Neural progenitor cell (in vitro differentiated cells): ENCODE measurements around the gene SDK1. TPM values are rescaled to one million over a fixed set of nuclear protein-coding genes. Genes with fewer than 3 reads are reported as not detected.
"Not testable (repeated sequence)": the region's sequence is repeated elsewhere in the genome, so short reads cannot be mapped to it uniquely, and the experiment has no call there.

Source experiments
- DNase-seq: peaks from one replicate; pipeline ENCODE4 v3.0.0-alpha.2; 2016; ENCODE audit warnings: low spot score
- H2AFZ ChIP-seq: fragments of 200-600 bp; sonication (generic); replicated peaks from 2 replicates; pipeline ENCODE4 v1.6.1; 2016; ENCODE audit warnings: antibody characterized with exemption
- H3F3A ChIP-seq: fragments of 200-600 bp; sonication (generic); 2 replicates; pipeline ENCODE4 v1.6.1; 2016; ENCODE audit warnings: antibody characterized with exemption, low read depth
- H3K27ac ChIP-seq: fragments of 200-600 bp; sonication (generic); 2 replicates; pipeline ENCODE4 v1.5.1; 2016; ENCODE audit warnings: mild to moderate bottlenecking
- H3K27me3 ChIP-seq: fragments of 200-600 bp; sonication (generic); 2 replicates; pipeline ENCODE4 v1.6.1; 2016; ENCODE audit warnings: mild to moderate bottlenecking, moderate library complexity
- H3K36me3 ChIP-seq: fragments of 200-600 bp; sonication (generic); 2 replicates; pipeline ENCODE4 v1.5.1; 2016
- H3K4me1 ChIP-seq: fragments of 200-600 bp; sonication (generic); 2 replicates; pipeline ENCODE4 v1.6.1; 2016; ENCODE audit warnings: mixed run types
- H3K4me2 ChIP-seq: fragments of 200-600 bp; sonication (generic); 2 replicates; pipeline ENCODE4 v1.6.1; 2016
- H3K4me3 ChIP-seq: fragments of 200-600 bp; sonication (generic); 2 replicates; pipeline ENCODE4 v1.5.1; 2016
- H3K79me2 ChIP-seq: fragments of 200-600 bp; sonication (generic); 2 replicates; pipeline ENCODE4 v1.6.1; 2016; ENCODE audit warnings: low read depth
- H3K9ac ChIP-seq: fragments of 200-600 bp; sonication (generic); 2 replicates; pipeline ENCODE4 v1.6.1; 2016
- H3K9me3 ChIP-seq: fragments of 200-600 bp; sonication (generic); 2 replicates; pipeline ENCODE4 v1.5.1; 2016; ENCODE audit warnings: low read depth
- H4K20me1 ChIP-seq: fragments of 200-600 bp; sonication (generic); 2 replicates; pipeline ENCODE4 v1.6.1; 2016; ENCODE audit warnings: low read depth
- H3K27ac Mint-ChIP-seq: 3 replicates; pipeline ENCODE4 v1.8.0; 2021; ENCODE audit warnings: mixed read lengths
- H3K27me3 Mint-ChIP-seq: 2 replicates; pipeline ENCODE4 v1.8.0; 2022; ENCODE audit warnings: low read depth, mild to moderate bottlenecking, inconsistent platforms, moderate library complexity, mixed read lengths; ENCODE audit not compliant: insufficient read depth
- H3K36me3 Mint-ChIP-seq: 3 replicates; pipeline ENCODE4 v1.8.0; 2021; ENCODE audit warnings: mixed read lengths
- H3K4me1 Mint-ChIP-seq: 3 replicates; pipeline ENCODE4 v1.8.0; 2021; ENCODE audit warnings: mixed read lengths
- H3K4me3 Mint-ChIP-seq: 3 replicates; pipeline ENCODE4 v1.8.0; 2021; ENCODE audit warnings: mild to moderate bottlenecking, moderate library complexity, mixed read lengths
- H3K9me3 Mint-ChIP-seq: 3 replicates; pipeline ENCODE4 v1.8.0; 2020; ENCODE audit warnings: mixed read lengths
- EZH2 ChIP-seq: fragments of 200-600 bp; sonication (generic); IDR thresholded peaks from 2 replicates; pipeline ENCODE4 v1.6.1; 2017; ENCODE audit warnings: antibody characterized with exemption, mild to moderate bottlenecking, moderate library complexity
- EZH2phosphoT487 ChIP-seq: fragments of 200-600 bp; sonication (generic); IDR thresholded peaks from 2 replicates; pipeline ENCODE4 v1.6.1; 2017; ENCODE audit warnings: antibody characterized with exemption
- total RNA-seq: library from RNA; depleted of rRNA; stranded (reverse); fragments of >200 nt; gene quantifications from 2 replicates; pipeline ENCODE4 v1.2.3, GENCODE V29; 2015; ENCODE audit warnings: low replicate concordance
- TF ChIP-seq, protein P1 (sequence below): fragments of 200-600 bp; sonication (generic); IDR thresholded peaks from 2 replicates; pipeline ENCODE4 v1.5.1; 2017; ENCODE audit warnings: antibody characterized with exemption, mild to moderate bottlenecking

The SDK1 gene
- total RNA-seq, 1 donor from 2014 or later, result 4.9 TPM

- TF ChIP-seq EZH2phosphoT487, result no peak
- TF ChIP-seq, protein P1, sequence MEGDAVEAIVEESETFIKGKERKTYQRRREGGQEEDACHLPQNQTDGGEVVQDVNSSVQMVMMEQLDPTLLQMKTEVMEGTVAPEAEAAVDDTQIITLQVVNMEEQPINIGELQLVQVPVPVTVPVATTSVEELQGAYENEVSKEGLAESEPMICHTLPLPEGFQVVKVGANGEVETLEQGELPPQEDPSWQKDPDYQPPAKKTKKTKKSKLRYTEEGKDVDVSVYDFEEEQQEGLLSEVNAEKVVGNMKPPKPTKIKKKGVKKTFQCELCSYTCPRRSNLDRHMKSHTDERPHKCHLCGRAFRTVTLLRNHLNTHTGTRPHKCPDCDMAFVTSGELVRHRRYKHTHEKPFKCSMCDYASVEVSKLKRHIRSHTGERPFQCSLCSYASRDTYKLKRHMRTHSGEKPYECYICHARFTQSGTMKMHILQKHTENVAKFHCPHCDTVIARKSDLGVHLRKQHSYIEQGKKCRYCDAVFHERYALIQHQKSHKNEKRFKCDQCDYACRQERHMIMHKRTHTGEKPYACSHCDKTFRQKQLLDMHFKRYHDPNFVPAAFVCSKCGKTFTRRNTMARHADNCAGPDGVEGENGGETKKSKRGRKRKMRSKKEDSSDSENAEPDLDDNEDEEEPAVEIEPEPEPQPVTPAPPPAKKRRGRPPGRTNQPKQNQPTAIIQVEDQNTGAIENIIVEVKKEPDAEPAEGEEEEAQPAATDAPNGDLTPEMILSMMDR, result peak; percentile 21
- H3K4me1 ChIP-seq, result peaks cover 11% of the 10 kb centered on the region
- Mint-ChIP-seq H3K27me3 (no peaks in the 10 kb centered on the region), H3K4me1 (peaks cover 21% of the 10 kb centered on the region), H3K4me3 (no peak overlapping the region), H3K36me3 (no peaks in the 10 kb centered on the region), H3K9me3 (no peaks in the 10 kb centered on the region), H3K27ac (no peak overlapping the region)
- no peak overlapping the region for H3K4me3 ChIP-seq
- no peaks in the 10 kb centered on the region for H3K79me2 ChIP-seq
- no peak overlapping the region for H3K4me2 ChIP-seq
- no peaks in the 10 kb centered on the region for H3K9me3 ChIP-seq
- no peak overlapping the region for H2AFZ ChIP-seq
- no peaks in the 10 kb centered on the region for H3K36me3 ChIP-seq
- no peak overlapping the region for H3K9ac ChIP-seq
- no peak overlapping the region for H3K27ac ChIP-seq
- no peak for DNase-seq
- H3K27me3 ChIP-seq, result no peaks in the 10 kb centered on the region
- H3F3A ChIP-seq, result no peaks in the 10 kb centered on the region
- H4K20me1 ChIP-seq, result no peaks in the 10 kb centered on the region
These were observed 394.6 kb downstream of the SDK1 start for GRCh38 chr7:3695602-3696001.

DNA sequence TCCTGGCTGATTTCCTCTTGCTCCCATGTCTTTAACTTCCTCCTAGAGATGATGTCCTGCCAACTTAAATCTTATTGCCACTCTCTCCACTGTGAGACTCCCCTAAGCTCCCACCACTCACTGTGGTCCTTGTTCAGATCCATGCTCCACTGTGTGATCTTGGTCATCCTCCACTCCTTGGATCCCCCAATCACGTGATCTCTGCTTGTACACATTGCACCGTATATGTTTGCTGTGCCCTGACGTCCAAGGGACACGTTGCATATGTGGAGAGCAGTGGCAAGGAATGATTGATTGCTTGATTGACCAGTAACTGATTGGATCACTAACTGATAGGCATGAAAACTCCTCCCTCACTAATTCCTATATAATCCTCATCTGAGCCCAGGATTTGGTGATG is 395.1 kb downstream of the SDK1 start:
- no peaks in the 10 kb centered on the region for H3K79me2 ChIP-seq
- no peaks in the 10 kb centered on the region for H3F3A ChIP-seq
- H3K27ac ChIP-seq, result no peak overlapping the region
- DNase-seq, result no peak
- no peaks in the 10 kb centered on the region for H3K9me3 ChIP-seq
- H3K27me3 ChIP-seq, result no peaks in the 10 kb centered on the region
- TF ChIP-seq EZH2phosphoT487 (no peak), EZH2 (no peak)
- TF ChIP-seq, protein P1, result no peak
- no peaks in the 10 kb centered on the region for H3K9me3 Mint-ChIP-seq
- H3K27ac Mint-ChIP-seq, result no peak overlapping the region
- no peak overlapping the region for H3K9ac ChIP-seq
- H3K4me1 Mint-ChIP-seq, result peaks cover 17% of the 10 kb centered on the region
- no peak overlapping the region for H2AFZ ChIP-seq
- no peak overlapping the region for H3K4me3 Mint-ChIP-seq
- H3K36me3 ChIP-seq, result no peaks in the 10 kb centered on the region
- no peaks in the 10 kb centered on the region for H3K27me3 Mint-ChIP-seq
- peaks cover 11% of the 10 kb centered on the region for H3K4me1 ChIP-seq
- no peaks in the 10 kb centered on the region for H4K20me1 ChIP-seq
- no peak overlapping the region for H3K4me3 ChIP-seq
- peaks cover 3% of the 10 kb centered on the region for H3K36me3 Mint-ChIP-seq
- no peak overlapping the region for H3K4me2 ChIP-seq

GRCh38 chr7:3697472-3697871 is 396.4 kb downstream of the SDK1 start:
- Mint-ChIP-seq H3K9me3 (no peaks in the 10 kb centered on the region), H3K4me3 (no peak overlapping the region), H3K27me3 (no peaks in the 10 kb centered on the region), H3K27ac (no peak overlapping the region), H3K36me3 (peaks cover 3% of the 10 kb centered on the region), H3K4me1 (peaks cover 5% of the 10 kb centered on the region)
- Histone ChIP-seq H3K4me3 (no peak overlapping the region), H3K4me1 (no peaks in the 10 kb centered on the region), H3K9ac (no peak overlapping the region), H3K27ac (no peak overlapping the region), H2AFZ (no peak overlapping the region), H3K9me3 (no peaks in the 10 kb centered on the region), H3K27me3 (no peaks in the 10 kb centered on the region), H3K36me3 (no peaks in the 10 kb centered on the region), H4K20me1 (no peaks in the 10 kb centered on the region), H3K4me2 (no peak overlapping the region), H3K79me2 (no peaks in the 10 kb centered on the region), H3F3A (no peaks in the 10 kb centered on the region)
- DNase-seq, result no peak
- TF ChIP-seq, protein P1, result no peak
- TF ChIP-seq EZH2, result no peak
- no peak for TF ChIP-seq EZH2phosphoT487

GRCh38 chr7:3705258-3705657 is 404.2 kb downstream of the SDK1 start:
- Histone ChIP-seq H3K79me2 (no peaks in the 10 kb centered on the region), H3K36me3 (no peaks in the 10 kb centered on the region), H3K27me3 (no peaks in the 10 kb centered on the region), H3K27ac (no peak overlapping the region), H3K9me3 (peaks cover 8% of the 10 kb centered on the region), H4K20me1 (no peaks in the 10 kb centered on the region), H3K9ac (no peak overlapping the region), H3K4me1 (peaks cover 9% of the 10 kb centered on the region), H3K4me2 (no peak overlapping the region), H2AFZ (no peak overlapping the region), H3F3A (peaks cover 8% of the 10 kb centered on the region), H3K4me3 (no peak overlapping the region)
- H3K27ac Mint-ChIP-seq, result no peak overlapping the region
- H3K9me3 Mint-ChIP-seq, result peaks cover 38% of the 10 kb centered on the region
- no peaks in the 10 kb centered on the region for H3K27me3 Mint-ChIP-seq
- peaks cover 5% of the 10 kb centered on the region for H3K4me1 Mint-ChIP-seq
- H3K4me3 Mint-ChIP-seq, result no peak overlapping the region
- no peak for DNase-seq
- H3K36me3 Mint-ChIP-seq, result peaks cover 3% of the 10 kb centered on the region
- TF ChIP-seq EZH2phosphoT487, result no peak

GRCh38 chr7:3706091-3706490 is 405.0 kb downstream of the SDK1 start:
- not testable (repeated sequence) for H3K27me3 ChIP-seq, H3K27ac Mint-ChIP-seq, H3K9ac ChIP-seq, H3K4me3 Mint-ChIP-seq, H3K4me2 ChIP-seq, H3K27ac ChIP-seq, H3K9me3 ChIP-seq, H4K20me1 ChIP-seq, H2AFZ ChIP-seq, H3K27me3 Mint-ChIP-seq, H3K36me3 ChIP-seq, H3K4me1 Mint-ChIP-seq, H3K4me3 ChIP-seq, H3K36me3 Mint-ChIP-seq, DNase-seq, H3F3A ChIP-seq, H3K79me2 ChIP-seq
- peaks cover 39% of the 10 kb centered on the region for H3K9me3 Mint-ChIP-seq
- H3K4me1 ChIP-seq, result peaks cover 10% of the 10 kb centered on the region
